GM19043 (cell line): ENCODE measurements around the gene HPSE2.

Experiments
- ATAC-seq: cut with Tn5 transposase; IDR thresholded peaks from one replicate; pipeline ENCODE4 v1.9.1; 2021; ENCODE audit warnings: low read depth; ENCODE audit not compliant: unreplicated experiment

HPSE2 gene

GRCh38 chr10:98636921-98637329 is 598.7 kb downstream of the HPSE2 start:
- ATAC-seq = no peak

- ATAC-seq = no peak
Measured at GRCh38 chr10:98632456-98633150, 603.0 kb downstream of the HPSE2 start.

DNA sequence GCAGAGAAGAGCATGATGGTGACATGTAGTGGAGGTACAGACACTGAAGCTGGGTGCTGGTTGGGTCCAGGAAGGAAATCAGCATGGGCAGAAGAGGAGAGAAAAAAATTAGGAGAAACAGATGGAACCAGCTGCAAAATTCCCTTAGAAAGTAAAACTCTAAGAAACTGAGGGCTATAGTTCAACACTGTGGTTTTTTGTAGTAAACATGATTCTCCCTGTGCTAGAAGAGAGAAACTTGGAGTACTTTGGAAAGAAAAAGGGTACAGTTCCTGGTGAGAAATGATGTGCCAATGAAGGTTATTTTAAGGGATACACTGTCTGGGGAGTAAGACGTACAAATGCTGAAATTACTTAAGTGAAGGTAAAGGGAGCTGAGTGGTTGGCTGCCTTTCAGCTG is 607.4 kb downstream of the HPSE2 start:
- ATAC-seq = no peak

- no peak for ATAC-seq
Measured at GRCh38 chr10:98627711-98628110, 607.9 kb downstream of the HPSE2 start.

- no peak for ATAC-seq
Measured at GRCh38 chr10:98624963-98625362, 610.7 kb downstream of the HPSE2 start.

DNA sequence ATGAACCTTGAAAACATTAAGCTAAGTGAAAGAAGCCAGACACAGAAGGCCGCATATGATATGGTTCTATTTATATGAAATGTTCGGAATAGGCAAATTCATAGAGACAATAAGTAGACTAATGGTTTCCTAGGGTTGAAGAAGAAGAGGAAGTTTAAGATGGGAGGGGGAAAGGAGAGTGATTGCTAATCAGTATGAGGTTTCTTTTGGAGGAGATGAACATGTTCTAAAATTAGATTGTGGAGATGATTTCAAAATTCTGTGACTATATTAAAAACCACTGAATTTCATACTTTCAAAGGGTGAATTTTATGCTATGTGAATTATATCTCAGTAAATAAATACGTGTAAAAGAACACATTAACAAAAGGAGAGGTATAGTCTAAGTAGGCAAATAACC is 612.5 kb downstream of the HPSE2 start:
- ATAC-seq = no peak

- ATAC-seq = no peak
Measured at GRCh38 chr10:98621630-98622029, 614.0 kb downstream of the HPSE2 start.

DNA sequence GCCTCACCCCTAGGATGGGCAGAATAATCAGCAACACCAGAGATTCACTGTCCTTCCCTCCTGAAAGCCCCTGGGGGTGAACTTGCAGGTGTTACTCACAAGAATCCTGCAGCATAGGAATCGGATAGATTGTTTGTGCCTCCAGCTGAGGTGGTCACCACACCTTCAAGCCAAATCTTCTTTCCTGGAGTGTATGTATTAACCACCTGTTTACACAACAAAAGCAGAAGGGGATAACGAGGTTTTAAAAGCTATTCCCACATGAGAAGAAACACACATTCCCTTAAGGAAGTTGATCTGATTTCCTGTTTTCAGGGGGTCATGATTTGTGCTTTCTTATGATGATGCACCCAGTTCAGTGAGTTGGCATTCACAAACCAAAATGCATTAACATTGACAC is 615.1 kb downstream of the HPSE2 start:
- ATAC-seq = no peak

GRCh38 chr10:98619446-98619845 is 616.2 kb downstream of the HPSE2 start:
- no peak for ATAC-seq

GRCh38 chr10:98617906-98618520 is 617.6 kb downstream of the HPSE2 start:
- no peak for ATAC-seq

DNA sequence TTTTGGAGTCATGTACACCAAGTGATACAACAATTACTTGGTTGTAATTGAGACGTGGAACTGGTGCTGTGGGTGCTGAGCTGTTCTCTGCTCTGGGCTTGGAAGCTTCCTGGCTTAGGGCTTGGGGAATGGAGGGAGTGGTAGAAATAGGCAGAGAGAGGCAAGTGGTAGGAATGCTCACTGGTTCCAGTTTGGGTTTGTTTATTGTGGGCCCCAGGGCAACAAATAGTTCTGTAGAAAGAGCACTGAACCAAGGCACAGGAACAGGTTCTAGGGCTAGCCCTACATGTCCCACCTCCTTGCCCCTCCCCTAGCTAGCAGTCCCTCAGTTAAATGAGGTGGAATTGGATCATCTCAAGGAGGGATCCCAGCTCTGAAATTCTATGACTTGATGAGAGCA is 622.2 kb downstream of the HPSE2 start:
- no peak for ATAC-seq

- ATAC-seq = no peak
Measured at GRCh38 chr10:98611436-98611835, 624.2 kb downstream of the HPSE2 start.

- no peak for ATAC-seq
Measured at GRCh38 chr10:98610836-98611235, 624.8 kb downstream of the HPSE2 start.

DNA sequence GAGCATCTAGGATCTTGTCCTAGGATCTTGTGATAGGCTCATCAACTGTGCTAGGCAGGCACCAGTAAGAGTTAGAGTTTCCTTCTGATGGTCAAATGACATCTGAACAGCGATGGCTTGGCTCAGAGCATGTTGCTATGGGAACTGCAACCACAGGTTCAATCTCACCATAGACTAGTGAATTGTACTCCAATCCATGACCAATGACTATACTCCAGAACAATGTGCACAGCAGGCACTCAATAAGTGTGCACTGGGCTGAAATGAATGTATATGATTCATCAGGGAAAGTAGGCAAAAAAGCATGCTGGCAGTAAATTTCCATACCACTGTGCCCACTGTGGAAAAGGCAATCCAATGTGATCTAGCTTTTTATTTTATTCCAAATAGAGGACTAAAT is 625.4 kb downstream of the HPSE2 start:
- no peak for ATAC-seq

- no peak for ATAC-seq
Measured at GRCh38 chr10:98609265-98609664, 626.4 kb downstream of the HPSE2 start.

GRCh38 chr10:98608411-98608810 is 627.2 kb downstream of the HPSE2 start:
- no peak for ATAC-seq

- no peak for ATAC-seq
Measured at GRCh38 chr10:98602224-98602623, 633.4 kb downstream of the HPSE2 start.

DNA sequence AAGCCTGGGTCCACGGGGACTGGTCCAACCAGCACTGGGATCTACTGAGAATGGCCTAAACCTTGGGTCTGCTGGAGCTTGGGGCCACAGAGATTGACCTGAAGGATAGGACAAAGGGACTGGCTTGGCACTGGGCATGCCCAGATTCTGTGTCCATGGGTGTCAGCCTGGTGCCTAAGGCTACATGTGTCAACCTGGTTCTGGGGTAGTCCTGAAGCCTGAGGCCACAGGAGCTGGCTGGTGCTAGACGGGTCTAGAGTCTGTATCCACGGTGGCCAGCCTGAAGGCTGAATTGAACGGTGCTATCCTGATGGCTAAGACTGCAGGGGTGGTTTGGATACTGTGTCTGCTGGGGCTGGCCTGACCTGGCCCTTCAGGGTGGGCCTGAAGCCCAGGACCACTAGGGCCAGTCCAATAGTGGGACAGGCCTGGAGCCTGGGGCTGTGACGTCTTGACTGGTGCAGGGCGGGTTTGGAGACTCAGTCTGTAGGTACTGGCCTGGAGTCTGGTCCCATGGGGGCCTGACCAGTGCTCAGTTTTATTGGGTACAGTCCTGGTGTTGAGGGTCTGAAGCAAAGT is 636.5 kb downstream of the HPSE2 start:
- ATAC-seq = no peak

- no peak for ATAC-seq
Measured at GRCh38 chr10:98596404-98596803, 639.2 kb downstream of the HPSE2 start.

DNA sequence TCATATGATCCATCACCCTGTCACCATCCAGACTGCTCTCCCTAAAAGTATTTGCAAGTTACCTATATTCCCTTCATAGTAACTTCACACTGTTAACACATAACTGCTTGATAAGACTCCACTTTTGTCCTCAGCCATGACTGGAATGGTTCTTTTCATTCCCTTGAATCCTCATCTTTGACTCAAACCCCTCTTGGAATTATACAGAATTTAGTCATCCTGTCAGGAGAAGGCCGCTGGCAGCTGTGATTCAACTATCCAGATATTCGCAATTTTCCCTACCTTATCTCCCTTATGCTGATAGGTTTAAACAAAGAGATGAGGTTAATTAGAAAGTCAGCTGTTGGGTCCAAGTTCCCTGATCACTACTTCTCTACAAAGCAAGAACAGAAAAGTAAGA is 646.0 kb downstream of the HPSE2 start:
- ATAC-seq = no peak

- no peak for ATAC-seq
Measured at GRCh38 chr10:98589007-98589406, 646.6 kb downstream of the HPSE2 start.

DNA sequence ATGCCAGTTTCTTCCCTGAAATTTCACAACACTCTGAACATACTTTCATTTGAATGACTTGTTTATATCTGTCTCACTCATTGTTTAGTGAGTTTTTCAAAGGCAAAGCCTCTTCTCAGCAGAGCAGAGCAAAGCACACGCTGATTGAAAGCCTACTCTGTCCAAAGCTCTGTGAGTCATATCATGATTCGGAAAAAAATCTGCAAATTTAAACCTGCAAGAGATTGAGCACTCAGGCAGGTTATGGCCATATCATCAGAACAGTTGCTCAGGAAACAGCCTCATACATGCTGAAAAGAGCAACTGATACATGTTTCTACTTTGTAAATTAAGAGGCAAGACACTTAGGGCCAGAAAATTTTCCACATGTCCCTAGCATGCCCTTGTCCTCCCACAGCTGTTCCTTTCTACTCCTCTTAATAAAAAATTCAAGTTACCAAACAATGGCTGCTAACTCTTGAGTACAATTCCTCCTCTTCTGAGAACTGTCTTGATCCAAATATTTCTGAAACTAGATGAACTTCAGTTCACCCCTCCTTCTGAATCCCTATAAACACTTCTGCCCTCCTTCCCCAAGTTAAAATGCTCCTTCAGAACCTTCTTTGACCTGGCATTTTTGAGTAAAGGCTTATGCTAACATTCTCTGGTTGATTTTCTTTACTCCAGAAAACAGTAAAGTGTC is 648.4 kb downstream of the HPSE2 start:
- ATAC-seq = no peak
